GM19025 (cell line): ENCODE results near the gene MRPS22.
A peak's percentile ranks its signal among the peaks of the same experiment; 100 is the strongest.
"Not testable (repeated sequence)": the region's sequence is repeated elsewhere in the genome, so short reads cannot be mapped to it uniquely, and the experiment has no call there.

Experiments
- ATAC-seq: cut with Tn5 transposase; IDR thresholded peaks from one replicate; pipeline ENCODE4 v1.9.1; 2021; ENCODE audit warnings: mild to moderate bottlenecking, low read depth, moderate library complexity; ENCODE audit not compliant: unreplicated experiment

The MRPS22 gene

GRCh38 chr3:139388077-139388476 lies 44.3 kb downstream of the MRPS22 start:
- ATAC-seq, result no peak

- peak; percentile 26 for ATAC-seq
These were observed 45.2 kb downstream of the MRPS22 start for GRCh38 chr3:139388821-139389551.

GRCh38 chr3:139389552-139390368 lies 45.9 kb downstream of the MRPS22 start, which contains the start of gene COPB2:
Gene COPB2, minus strand, starts transcription at chr3:139389647. Its CDS starts 97 bp downstream, at chr3:139389550.
- peak; percentile 98 for ATAC-seq

- no peak for ATAC-seq
These were observed 50.3 kb downstream of the MRPS22 start for GRCh38 chr3:139394116-139394515.

GRCh38 chr3:139396707-139397106 lies 52.9 kb downstream of the MRPS22 start:
- ATAC-seq, result no peak

GRCh38 chr3:139401155-139401554 lies 57.3 kb downstream of the MRPS22 start:
- ATAC-seq, result not testable (repeated sequence)
